Measurements from ENCODE around the gene GGA3. TPM values are rescaled to one million over a fixed set of nuclear protein-coding genes. Genes with fewer than 3 reads are reported as not detected.

Gene GGA3
- polyA plus RNA-seq, 1 experiment: 25.0 TPM

DNA sequence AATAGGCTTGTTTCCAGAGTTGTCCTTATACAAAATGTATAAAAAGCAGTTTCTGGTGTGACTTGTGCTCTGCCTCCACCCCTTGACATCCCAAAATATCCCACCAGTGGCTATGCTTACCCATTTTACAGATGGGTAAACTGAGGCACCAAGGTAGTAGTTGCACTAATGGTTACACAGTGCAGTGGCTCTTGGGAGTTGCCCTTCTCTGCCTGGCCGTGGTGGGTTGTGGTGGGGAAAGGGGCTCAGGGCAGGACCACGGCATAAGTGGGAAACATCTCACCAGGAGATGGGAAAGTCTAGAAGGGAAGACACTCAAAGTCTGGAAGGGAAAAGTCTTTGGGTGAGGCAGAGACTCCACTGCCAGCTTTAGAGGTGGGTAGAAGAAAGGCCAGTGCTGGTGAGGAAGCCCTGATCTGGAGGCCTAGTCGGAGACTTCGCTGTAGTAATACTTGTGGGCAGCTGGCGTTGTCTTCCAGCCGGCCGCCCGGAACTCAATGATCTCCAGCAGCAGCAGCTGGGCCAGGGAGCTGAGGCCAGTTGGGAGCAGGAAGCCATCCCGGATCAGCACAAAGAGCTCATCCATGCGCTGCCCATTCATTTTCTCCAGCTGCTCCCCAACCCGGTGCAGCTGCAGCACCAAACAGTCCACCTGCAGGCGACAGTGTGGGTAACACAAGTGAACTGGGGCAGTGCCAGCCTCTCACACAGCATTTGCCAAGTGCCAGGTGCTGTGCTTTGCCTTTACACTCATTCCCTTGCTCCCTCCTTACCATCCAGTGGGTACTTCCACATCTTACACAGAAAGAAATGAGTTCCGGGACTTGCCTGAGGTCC lies 5.1 kb upstream of the GGA3 start:
- Histone ChIP-seq H3K27me3 (ENCODE audit: control insufficient read depth, insufficient read depth, low read length) (no peaks in the 10 kb centered on the region), H3K27ac (ENCODE audit: low read depth, low read length) (no peak overlapping the region), H3K4me3 (ENCODE audit: low read depth, low read length) (no peak overlapping the region), H3K9me3 (ENCODE audit: control insufficient read depth, insufficient read depth, low read length) (no peaks in the 10 kb centered on the region; the same call in 1 of the 2 replicates)
- no peak for TF ChIP-seq CTCF (IDR thresholded peaks at IDR 0.05; ENCODE audit: low read depth, low read length)
- POLR2A ChIA-PET: no interaction called here
- DNase-seq (ENCODE audit: low read depth, low spot score): no peak
- CTCF ChIA-PET: interaction anchor here (0.6 kb wide), 1 partner anchor 136 kb away, joined by 3 read pairs; no protein-coding TSS in a partner anchor

GRCh38 chr17:75265614-75266315 lies 4.4 kb upstream of the GGA3 start:
- Histone ChIP-seq H3K27ac (ENCODE audit: low read depth, low read length) (no peak overlapping the region), H3K4me3 (ENCODE audit: low read depth, low read length) (no peak overlapping the region), H3K27me3 (ENCODE audit: control insufficient read depth, insufficient read depth, low read length) (no peaks in the 10 kb centered on the region), H3K9me3 (ENCODE audit: control insufficient read depth, insufficient read depth, low read length) (no peaks in the 10 kb centered on the region; the same call in 1 of the 2 replicates)
- ChIA-PET CTCF (no interaction called here), POLR2A (no interaction called here)
- no peak for TF ChIP-seq CTCF (IDR thresholded peaks at IDR 0.05; ENCODE audit: low read depth, low read length)
- DNase-seq (ENCODE audit: low read depth, low spot score): no peak

GRCh38 chr17:75263055-75263454 lies 1.6 kb upstream of the GGA3 start:
- peak overlapping the region; percentile 95 for H3K4me3 ChIP-seq (ENCODE audit: low read depth, low read length)

GRCh38 chr17:75262112-75262606 lies 753 bp upstream of the GGA3 start:
- TF ChIP-seq CTCF (IDR thresholded peaks at IDR 0.05; ENCODE audit: low read depth, low read length): no peak
- peak overlapping the region; percentile 98 for H3K27ac ChIP-seq (ENCODE audit: low read depth, low read length)
- ChIA-PET CTCF (interaction anchor here (0.5 to 5.4 kb wide), 8 partner anchors 9 to 202 kb away, joined by 3 to 70 read pairs (median 4); partner anchors contain the start of gene MIF4GD), POLR2A (interaction anchor here (0.6 to 1.8 kb wide), 12 partner anchors 9 to 292 kb away, joined by 3 to 29 read pairs (median 4); partner anchors contain the start of genes GRB2, MIF4GD, NUP85 and SLC25A19)
- H3K9me3 ChIP-seq (ENCODE audit: control insufficient read depth, insufficient read depth, low read length): no peaks in the 10 kb centered on the region; the same call in 1 of the 2 replicates
- peak overlapping the region; percentile 95 for H3K4me3 ChIP-seq (ENCODE audit: low read depth, low read length)
- no peaks in the 10 kb centered on the region for H3K27me3 ChIP-seq (ENCODE audit: control insufficient read depth, insufficient read depth, low read length)
- DNase-seq (ENCODE audit: low read depth, low spot score): no peak

More at GRCh38 chr17:75263055-75263454, 1.6 kb upstream of the GGA3 start:
- DNase-seq (ENCODE audit: low read depth, low spot score): no peak
- POLR2A ChIA-PET: interaction anchor here (0.6 to 1.8 kb wide), 4 partner anchors 31 to 235 kb away, joined by 4 to 10 read pairs (median 4); partner anchors contain the start of gene GRB2
- TF ChIP-seq CTCF (IDR thresholded peaks at IDR 0.05; ENCODE audit: low read depth, low read length): no peak
- H3K27me3 ChIP-seq (ENCODE audit: control insufficient read depth, insufficient read depth, low read length): no peaks in the 10 kb centered on the region
- CTCF ChIA-PET: interaction anchor here (0.6 to 5.4 kb wide), 6 partner anchors 8 to 203 kb away, joined by 3 to 70 read pairs (median 4); partner anchors contain the start of gene MIF4GD
- no peak overlapping the region for H3K27ac ChIP-seq (ENCODE audit: low read depth, low read length)
- H3K9me3 ChIP-seq (ENCODE audit: control insufficient read depth, insufficient read depth, low read length): no peaks in the 10 kb centered on the region; the same call in 1 of the 2 replicates
